ENCODE results near the gene MCM5.
A peak's percentile ranks its signal among the peaks of the same experiment; 100 is the strongest.
"Not testable (repeated sequence)": the region's sequence is repeated elsewhere in the genome, so short reads cannot be mapped to it uniquely, and the experiment has no call there.

The MCM5 gene

DNA sequence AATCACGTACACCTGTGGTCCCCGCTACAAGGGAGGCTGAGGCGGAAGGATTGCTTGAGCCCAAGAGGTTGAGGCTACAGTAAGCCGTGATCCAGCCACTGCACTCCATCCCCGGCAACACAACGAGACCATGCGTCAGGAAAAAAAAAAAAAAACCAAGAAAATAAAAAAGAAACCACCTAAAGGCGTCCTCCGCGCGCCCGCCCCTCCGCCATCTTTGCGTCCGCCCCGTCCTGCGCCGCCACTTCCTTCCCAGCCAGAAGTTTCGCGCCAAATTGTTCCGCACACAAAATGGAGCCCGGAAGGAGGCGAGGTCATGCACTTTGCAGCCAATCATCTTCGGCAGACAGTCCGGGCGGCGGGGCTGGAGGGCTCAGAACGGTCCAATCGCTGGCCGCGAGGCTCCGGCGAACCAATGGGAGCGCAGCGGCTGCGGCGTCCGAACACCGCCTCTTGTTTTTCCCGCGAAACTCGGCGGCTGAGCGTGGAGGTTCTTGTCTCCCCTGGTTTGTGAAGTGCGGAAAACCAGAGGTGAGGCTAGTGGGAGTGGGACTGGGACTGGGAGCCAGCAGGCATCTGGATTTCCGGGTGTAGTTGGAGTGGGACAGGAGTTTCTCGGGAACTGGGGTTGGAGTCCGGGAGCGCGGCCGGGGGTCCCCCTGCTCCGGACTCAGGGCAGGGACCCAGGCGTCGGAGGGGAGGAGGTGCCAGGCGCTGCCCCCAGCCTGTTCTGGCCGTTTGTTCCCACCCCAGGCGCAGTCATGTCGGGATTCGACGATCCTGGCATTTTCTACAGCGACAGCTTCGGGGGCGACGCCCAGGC is at the start of gene MCM5:
TSS of gene MCM5 (plus strand) at position 463 of the 823 bp plus-strand sequence. CDS start at position 762, 299 bp downstream.
- peak; percentile 42 to 97 (median 92) for DNase-seq

DNA sequence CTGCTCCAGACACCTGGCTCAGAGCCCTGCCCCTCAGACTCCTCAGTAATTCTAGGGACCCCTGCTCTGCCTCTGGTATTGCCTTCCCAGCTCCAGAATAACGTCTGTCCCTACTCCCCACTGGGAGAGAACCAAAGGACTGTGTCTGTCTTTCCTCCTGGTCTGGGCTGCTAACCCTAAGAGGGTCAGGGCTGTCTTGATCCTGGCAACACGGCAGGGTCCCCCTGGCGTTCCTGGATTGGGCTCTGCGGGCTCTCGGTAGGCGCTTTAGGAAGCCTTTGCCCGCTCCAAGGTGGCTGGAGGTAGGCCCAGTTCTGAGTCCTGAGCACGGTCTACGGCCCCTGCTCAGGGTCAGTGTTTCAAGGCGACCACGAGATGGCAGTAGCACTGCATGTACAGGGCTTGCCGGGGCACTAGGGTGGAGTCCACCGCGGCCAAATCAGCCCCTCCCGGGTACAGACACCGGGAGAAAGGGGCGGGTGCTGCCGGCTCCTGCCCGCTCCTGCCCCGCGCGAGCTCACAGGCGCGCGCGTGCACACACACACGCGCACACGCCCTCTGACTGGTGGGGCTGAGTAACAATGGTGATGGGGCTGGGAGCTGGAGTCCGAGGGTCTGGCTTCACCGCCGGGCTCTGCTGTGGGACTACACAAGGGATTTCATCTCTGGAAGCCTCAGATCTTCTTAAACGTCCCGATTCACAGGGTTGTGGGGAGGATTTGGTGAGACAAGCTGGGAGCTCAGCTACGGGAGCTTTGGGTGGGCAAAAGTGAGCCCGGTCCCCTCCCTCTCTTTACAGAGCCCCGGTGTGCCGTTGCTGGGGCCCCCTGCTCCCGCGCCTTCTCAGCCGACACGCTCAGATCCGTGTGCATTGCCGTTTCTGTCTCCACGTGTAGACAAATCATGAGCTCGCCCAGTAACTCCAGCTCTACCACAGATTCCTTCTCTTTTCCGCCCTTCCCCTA is 49.1 kb upstream of the MCM5 start:
- peak; percentile 19 to 92 (median 81) for DNase-seq

DNA sequence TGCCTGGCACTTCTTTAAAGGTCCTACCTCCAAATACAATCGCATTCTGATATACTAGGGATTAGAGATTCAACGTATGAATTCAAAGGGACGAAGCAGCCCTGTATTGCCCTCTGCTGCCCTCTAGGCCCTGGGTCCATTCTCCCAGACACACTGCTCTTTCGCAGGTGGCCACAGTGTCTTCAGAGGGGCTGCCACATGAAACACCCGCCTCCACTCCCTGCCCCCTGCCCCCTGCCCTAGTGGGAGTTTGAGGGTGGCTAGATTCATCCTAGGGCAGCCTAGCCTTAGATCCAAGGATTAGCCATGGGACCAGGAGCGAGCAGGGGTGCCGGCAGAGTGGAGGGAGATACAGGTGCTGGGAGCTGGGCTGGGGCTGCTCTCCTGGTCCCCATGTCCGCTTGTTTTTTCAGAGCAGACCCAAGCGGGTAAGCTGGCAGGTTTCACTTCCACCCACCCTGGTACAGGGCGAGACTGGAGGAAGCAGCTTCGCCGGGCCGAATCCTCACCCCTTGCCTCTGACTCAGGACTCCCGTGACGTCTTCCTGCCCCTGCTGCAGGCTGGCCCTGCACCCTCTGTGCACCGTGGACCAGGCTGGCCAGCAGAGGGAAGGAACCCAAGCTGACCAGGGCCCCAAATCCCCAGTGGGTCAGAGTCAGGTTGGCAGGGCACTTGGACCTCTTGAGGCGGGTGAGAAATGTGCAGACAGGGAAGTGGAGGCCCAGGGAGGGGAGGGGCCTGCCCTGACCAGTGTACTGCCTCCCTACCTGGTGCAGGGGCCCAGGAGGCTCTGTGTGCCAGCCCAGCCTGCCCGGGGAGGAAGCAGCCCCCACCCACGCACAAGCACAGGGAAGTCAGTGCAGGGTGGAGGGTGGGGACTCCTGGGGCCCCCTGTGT is 47.5 kb upstream of the MCM5 start:
- peak in 42 of 58 donors; percentile 9 to 66 (median 40) for DNase-seq

DNA sequence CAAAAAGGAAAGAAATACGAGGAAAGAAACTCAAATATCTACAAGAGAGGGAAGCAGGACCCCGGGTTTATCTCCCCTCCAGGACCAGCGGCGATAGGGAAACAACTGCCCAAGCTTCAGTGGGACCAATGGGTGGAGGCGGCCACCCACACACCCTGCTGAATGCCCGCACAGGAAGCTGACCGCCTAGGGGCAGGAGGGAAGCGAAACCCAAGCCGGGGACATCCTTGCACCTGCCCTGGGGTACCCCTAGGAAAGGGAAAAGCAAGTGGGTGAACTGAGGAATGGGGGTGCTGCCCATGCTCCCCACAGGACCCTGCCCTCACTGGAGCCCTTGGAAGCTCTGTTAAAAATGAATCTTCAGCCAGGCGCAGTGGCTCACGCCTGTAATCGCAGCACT is 46.6 kb upstream of the MCM5 start:
- peak in 5 of 58 donors; percentile 8 to 42 (median 17) for DNase-seq

DNA sequence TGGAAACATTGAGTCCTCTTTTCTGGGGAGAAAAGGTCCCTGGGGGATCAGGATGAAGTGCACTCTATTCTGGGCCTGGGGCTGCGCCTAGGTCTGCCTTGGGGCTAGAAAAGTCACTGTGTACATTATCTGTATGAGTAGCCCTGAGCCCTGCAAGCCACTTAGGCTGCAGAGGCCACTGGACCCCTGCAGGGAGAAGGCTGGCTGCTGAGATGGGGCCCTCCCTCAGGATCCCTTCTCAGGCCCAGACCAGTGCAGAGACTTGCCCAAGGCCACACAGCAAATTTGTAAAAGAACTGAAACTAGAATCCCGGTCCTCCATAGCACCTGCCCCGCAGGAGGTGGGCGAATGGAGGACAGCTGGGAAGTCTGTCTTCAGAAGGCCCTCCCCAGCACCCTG is 45.9 kb upstream of the MCM5 start:
- no peak for DNase-seq

DNA sequence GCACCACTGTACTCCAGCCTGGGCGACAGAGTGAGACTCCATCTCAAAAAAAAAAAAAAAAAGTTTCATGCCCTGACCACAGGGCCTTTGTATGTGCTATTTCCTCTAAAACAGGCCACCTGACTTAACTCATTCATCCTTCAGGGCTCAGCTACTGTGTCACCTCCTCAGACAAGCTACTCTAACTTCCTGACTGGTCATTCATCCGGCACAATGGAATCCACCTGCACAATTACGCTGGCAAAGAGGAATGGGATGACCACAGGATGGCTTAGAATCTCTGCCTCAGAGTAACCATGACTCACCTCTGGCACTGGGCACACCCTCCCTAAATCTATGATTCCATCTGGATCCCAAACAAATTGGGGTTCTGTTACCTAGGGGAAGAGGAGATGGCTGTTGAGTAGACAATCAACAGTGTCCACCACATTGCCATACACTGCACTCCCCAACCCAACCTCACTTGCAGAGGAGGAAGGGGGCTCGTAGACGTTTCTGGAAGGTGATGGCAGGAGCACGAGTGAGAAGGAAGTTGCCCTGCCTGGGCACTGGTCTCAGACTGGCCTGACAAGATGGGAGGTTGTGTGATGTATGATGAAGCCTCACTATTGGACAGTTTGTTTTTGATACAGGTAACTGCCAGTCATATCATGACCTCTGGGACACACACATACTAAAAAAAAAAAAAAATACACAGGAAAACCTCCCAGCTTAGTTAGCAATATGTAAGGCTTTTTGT is 41.9 kb upstream of the MCM5 start:
- DNase-seq, result no peak

DNA sequence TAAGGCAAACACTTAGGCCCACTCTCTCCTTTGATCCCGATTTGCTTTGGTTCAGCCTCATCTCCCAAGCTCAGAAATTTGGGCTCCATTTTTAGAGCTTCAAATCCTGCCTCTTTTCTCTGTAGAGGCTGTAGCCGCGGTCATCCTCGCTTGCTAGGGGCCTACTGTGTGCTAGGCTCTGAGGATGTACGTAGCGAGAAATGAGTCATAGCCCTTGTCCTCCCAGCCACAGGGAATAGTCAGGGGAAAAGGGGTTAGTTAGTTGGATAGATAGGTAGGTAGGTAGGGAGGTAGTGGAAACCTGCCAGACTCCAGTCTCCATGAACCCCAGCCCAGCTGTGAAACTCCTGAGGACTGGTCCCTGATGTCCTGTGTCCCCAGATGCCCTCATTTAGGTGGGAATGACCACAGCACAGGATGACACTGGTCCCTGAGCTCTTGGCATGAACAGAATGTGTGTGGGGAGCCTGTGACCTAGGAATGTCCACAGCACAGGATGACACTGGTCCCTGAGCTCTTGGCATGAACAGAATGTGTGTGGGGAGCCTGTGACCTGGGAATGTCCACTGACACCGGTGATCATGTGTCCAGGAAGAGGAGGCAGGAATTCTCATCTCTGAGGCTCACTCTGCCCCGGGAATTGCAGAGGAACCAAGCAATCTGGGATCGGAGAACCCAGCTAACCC is 40.4 kb upstream of the MCM5 start:
- no peak for DNase-seq

DNA sequence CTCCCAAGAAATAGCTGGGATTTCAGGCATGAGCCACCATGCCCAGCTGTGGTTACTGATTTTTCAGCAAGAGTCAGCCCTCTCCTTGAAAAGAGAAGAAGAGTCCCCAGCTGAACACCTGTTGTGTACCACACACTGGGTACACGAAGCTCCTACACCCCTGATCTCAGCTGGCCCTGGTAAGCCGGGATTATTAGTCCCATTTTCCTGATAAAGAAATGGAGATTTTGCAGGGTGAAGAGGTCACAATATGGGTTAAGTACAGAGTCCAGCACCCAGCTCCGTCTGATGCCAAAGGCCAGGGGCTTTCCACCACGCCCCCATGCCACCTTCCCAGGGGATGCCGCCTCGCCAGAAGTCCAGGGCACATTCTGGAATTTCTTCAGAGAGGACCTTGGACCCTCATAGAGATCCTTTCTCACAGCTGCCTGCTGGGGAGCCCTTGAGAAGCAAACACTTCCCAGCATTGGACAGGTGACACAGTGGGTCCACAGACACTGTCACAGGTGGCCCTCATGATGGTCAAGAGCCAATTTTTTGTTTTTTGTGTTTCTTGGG is 38.9 kb upstream of the MCM5 start:
- no peak for DNase-seq

DNA sequence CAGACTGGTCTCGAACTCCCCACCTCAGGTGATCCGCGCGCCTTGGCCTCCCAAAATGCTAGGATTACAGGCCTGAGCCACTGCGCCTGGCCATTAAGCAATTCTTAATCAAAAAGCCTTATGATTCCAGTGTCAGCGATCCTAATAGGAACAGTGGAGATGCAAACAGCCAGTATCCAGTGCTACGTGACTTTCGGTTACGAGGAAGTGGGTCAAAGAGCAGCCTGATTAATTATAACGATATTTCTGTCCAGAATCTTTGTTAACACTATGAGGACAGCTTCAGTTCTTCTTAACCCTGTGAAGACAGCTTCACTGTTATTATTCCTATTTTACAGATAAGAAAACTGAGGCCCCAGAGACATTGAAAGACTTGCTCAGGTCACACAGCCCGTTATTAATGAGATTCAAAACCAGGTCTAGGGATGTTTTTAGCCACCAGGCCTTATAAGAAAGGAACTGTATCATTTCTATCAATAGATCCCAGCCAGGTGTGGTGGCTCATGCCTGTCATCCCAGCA is 36.3 kb upstream of the MCM5 start:
- no peak for DNase-seq

DNA sequence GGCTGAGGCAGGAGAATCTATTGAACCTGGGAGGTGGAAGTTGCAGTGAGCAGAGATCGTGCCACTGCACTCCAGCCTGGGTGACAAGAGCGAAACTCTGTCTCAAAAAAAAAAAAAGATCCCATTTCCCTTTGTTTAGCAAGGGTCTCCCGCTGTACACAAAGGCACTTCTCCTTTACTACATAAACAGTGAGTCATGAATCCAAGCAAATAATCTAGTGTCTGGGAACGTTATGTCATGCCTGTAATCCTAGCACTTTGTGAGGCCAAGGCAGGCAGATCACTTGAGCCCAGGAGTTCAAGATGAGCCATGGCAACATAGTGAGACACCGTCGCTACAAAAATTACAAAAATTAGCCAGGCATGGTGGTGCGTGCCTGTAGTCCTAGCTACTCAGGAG is 35.7 kb upstream of the MCM5 start:
- not testable (repeated sequence) for DNase-seq

DNA sequence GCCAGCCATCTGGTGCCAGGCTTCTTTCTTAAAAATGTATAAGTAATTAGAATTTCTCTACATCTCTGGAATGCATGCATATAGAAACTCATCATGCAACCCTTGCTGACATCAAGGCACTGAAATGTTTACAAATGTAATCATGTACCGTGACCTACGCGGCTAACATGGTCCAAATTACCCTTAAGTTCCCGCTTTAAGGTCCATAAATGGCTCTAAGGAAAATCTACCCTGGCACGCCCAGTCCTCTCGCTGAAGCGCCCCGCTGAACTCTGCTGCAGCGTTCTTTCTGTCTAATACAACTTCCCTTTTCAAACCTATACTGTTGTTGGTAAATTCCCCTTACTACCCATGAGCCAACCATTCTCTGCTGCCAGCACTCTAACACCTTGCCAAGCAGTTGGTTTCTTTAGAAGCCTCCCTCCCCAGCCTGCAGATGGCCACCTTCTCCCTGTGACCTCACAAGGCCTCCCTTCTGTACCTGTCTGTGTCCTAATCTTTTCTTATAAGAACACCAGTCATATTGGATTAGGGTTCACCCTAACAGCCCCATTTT is 32.5 kb upstream of the MCM5 start:
- DNase-seq, result no peak

DNA sequence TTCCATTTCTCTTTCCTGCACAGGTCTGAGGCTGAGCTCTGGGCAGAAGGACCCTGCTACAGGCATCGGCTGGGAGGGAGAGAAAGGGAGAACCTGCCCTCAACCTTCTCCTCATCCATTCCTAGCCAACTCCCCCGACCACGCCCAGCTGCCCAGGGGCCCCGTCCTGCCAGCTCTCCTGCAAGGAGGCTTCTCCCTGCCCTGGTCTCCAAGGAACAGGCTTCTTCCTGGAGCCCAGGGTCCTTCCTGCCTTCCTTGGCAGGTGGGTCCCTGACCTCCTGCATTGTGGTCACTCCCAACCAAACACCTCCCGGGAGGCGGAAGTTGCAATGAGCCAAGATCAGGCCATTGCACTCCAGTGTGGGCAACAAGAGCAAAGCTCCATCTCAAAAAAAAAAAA is 31.6 kb upstream of the MCM5 start:
- no peak for DNase-seq

DNA sequence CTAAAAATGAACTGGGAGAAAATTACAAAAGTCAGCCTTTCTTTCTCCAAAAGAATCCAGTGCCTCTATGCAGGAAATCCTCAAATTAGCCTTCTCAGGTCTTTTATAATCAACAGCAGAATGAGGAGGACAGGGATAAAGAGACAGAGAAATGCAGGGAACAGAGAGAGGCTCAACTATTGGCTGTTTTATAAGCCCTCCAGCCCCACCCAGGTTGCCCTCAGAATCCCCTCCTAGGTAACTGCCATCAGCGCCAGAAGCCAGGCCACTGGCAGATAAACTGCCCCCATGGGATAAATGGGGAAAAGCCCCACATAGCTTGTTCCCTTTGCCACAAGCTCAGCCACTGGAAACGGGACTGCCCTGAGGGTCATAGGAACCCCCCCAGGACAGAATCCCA is 29.9 kb upstream of the MCM5 start:
- DNase-seq, result no peak

DNA sequence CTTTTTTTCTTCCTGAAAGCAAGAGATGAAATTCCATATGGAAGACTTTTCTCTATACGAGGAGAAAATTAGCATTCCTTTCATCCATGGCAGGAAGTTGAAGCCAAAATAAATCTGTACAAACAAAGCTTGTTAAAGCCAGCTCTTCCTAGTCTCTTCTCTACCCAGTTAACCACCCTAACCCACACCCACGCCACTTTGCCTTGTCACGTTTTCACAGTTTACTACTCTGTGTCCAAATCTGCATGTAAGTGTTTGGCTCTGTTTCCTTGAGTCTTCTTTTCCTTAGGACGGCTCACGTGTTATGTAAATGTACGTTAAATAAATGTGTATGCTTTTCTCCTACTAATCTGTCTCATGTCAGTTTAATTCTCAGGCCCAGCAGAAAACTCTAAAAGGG is 26.2 kb upstream of the MCM5 start:
- peak in 7 of 58 donors; percentile 10 to 54 (median 26) for DNase-seq

DNA sequence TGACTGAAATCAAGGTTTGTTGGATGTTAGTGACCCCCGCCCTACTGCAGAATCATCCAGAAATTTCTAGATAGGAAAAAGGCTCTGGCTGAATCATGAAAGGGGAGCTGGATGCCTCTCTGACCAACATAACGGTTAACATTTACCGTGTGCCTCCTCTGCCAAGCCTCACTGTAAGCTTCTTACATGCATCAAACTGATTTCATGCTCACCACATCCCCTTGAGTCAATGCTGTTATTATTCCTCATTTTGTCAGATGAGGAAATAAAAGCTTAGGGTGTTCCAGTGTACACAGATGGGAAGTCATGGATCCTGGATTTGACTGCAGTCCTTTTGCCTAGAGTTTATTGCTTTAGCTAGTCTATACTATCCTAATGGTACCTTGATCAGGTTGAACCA is 24.9 kb upstream of the MCM5 start:
- no peak for DNase-seq

DNA sequence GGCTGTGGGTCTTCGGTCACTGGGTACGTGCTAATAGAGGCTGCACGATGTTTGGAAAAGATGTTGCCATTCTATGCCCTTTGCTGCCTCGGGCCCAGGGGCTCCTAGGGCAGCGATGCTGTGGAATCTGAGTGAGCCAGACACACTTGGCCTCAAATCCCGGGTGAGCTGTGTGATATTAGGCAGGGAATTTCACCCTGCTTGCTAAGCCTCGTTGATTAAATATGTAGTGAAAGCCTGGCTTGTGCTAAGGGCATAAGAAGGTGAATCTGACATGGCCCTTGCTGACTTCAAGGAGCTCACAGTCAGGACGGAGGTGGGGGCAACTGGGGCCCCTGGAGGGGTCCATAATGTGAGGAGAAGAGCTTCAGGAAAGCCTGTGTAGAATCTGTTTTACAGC is 24.4 kb upstream of the MCM5 start:
- DNase-seq, result no peak

DNA sequence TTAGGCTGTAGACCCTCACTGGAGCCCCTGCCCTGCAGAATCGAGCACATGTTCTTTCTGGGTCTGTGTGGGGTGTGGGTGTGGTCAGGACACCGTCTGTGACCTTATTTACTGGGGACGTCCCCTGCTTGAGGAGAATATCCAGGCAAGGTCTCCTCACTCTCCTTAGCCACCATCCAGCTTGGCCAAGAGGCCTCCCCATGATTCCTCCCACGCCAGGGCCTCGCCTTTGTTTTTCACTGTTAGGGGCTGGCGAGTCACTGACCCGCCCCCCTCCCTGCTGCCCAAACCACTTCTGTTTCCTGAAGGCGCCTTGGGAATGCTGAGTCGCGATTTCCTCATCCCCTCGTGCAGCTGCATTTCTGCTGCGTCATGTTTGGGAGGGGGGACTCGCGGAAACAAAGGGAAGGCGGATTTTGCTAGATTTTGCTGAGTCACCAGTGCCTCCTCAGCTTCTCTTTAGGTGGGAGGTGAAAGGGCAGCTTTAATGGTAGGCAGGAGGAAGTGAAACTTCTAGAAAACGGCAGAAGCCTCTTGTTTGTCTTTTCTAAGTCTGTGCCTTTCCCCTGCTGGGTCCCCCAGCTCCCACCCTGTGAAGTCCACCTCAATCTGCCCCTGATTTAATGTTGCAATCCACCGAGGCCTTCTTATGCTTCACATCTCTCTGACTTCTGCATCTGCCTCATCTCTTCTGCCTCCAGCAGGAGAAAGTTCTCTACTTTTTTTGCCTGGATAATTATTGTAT is 23.0 kb upstream of the MCM5 start:
- peak in 54 of 58 donors; percentile 15 to 88 (median 66) for DNase-seq

DNA sequence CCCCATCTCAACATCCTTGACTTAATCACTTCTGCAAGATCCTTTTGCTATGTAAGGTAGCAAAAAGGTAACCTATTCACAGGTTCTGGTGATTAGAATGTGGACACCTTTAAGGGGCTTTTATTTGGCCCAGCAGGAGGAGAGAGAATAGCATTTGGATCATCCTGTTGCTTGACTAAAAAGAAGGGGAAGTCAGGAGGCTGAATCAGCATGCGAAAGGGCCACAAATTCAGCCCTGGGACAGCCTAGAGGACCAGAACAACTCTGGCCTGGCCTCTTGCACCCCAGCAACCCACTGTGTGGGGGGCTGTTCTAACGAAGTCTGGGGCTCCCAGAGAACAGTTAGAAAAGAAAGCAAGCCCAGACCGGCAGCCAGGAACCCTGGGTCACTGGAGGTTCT is 22.2 kb upstream of the MCM5 start:
- peak in 1 of 58 donors; percentile 8 for DNase-seq

All from anterior cingulate cortex (tissue), 58 donors.